Neural cell (in vitro differentiated cells): ENCODE measurements around the gene NPAS3. TPM values are rescaled to one million over a fixed set of nuclear protein-coding genes. Genes with fewer than 3 reads are reported as not detected.

Source experiments
- H2AFZ ChIP-seq: fragments of 200-600, 300-800 bp; sonication (generic), shearing (Covaris generic); 2 replicates; pipeline ENCODE4 v1.6.0; 2014; ENCODE audit warnings: low read depth, mild to moderate bottlenecking, antibody characterized with exemption, low read length, moderate library complexity
- H3F3A ChIP-seq: fragments of 200-600 bp; shearing (Covaris generic); 2 replicates; pipeline ENCODE4 v1.6.1; 2016; ENCODE audit warnings: mild to moderate bottlenecking, moderate library complexity, mixed read lengths, antibody characterized with exemption, low read length; ENCODE audit not compliant: insufficient read depth, poor library complexity, severe bottlenecking
- H3K27ac ChIP-seq: fragments of 200-600, 300-800 bp; sonication (generic), shearing (Covaris generic); 2 replicates; pipeline ENCODE4 v1.5.1; 2014; ENCODE audit warnings: mild to moderate bottlenecking, low read length, moderate library complexity
- H3K27me3 ChIP-seq: fragments of 300-800, 200-600 bp; sonication (generic), shearing (Covaris generic); 2 replicates; pipeline ENCODE4 v1.6.0; 2014; ENCODE audit warnings: mild to moderate bottlenecking, low read depth, low read length, moderate library complexity; ENCODE audit not compliant: insufficient read depth
- H3K36me3 ChIP-seq: fragments of 300-800, 200-600 bp; sonication (generic), shearing (Covaris generic); 2 replicates; pipeline ENCODE4 v1.5.1; 2014; ENCODE audit warnings: mild to moderate bottlenecking, antibody characterized with exemption, low read length, moderate library complexity; ENCODE audit not compliant: insufficient read depth
- H3K4me2 ChIP-seq: fragments of 300-800, 200-600 bp; sonication (generic), shearing (Covaris generic); 2 replicates; pipeline ENCODE4 v1.6.0; 2014; ENCODE audit warnings: mild to moderate bottlenecking, low read length
- H3K4me3 ChIP-seq: fragments of 300-800, 200-600 bp; sonication (generic), shearing (Covaris generic); 2 replicates; pipeline ENCODE4 v1.5.1; 2014; ENCODE audit warnings: mild to moderate bottlenecking, low read length, moderate library complexity
- H3K79me2 ChIP-seq: fragments of 200-600 bp; shearing (Covaris generic); replicated peaks from 2 replicates; pipeline ENCODE4 v1.6.0; 2014; ENCODE audit warnings: mild to moderate bottlenecking, low read length, moderate library complexity; ENCODE audit not compliant: insufficient read depth
- H3K9ac ChIP-seq: fragments of 300-800, 200-600 bp; sonication (generic), shearing (Covaris generic); 2 replicates; pipeline ENCODE4 v1.6.1; 2016; ENCODE audit warnings: mild to moderate bottlenecking, low read length, mixed read lengths
- H3K9me2 ChIP-seq: fragments of 200-600 bp; shearing (Covaris generic); 2 replicates; pipeline ENCODE4 v1.6.1; 2016; ENCODE audit warnings: mild to moderate bottlenecking, low read length, mixed read lengths; ENCODE audit not compliant: insufficient read depth
- H3K9me3 ChIP-seq: fragments of 200-600, 300-800 bp; sonication (generic), shearing (Covaris generic); 2 replicates; pipeline ENCODE4 v1.6.1; 2016; ENCODE audit warnings: mild to moderate bottlenecking, mixed run types, low read length, moderate library complexity, mixed read lengths
- H4K20me1 ChIP-seq: fragments of 200-600 bp; shearing (Covaris generic); 2 replicates; pipeline ENCODE4 v1.6.1; 2016; ENCODE audit warnings: mild to moderate bottlenecking, mixed run types; ENCODE audit not compliant: insufficient read depth
- CTCF ChIP-seq: fragments of 450-650 bp; IDR thresholded peaks from 2 replicates; pipeline ENCODE4 v1.5.1; 2014; ENCODE audit warnings: antibody characterized with exemption, mild to moderate bottlenecking, moderate library complexity; ENCODE audit not compliant: poor library complexity, severe bottlenecking
- EP300 ChIP-seq: fragments of 450-650 bp; conservative IDR thresholded peaks from 2 replicates; pipeline ENCODE4 v1.6.1; 2014; ENCODE audit warnings: antibody characterized with exemption, mild to moderate bottlenecking, moderate library complexity; ENCODE audit not compliant: poor library complexity, severe bottlenecking
- EZH2 ChIP-seq: fragments of 200-600, 300-800 bp; shearing (Covaris generic), sonication (generic); IDR thresholded peaks from 2 replicates; pipeline ENCODE4 v1.6.1; 2014; ENCODE audit warnings: antibody characterized with exemption, low read length, borderline replicate concordance, mild to moderate bottlenecking; ENCODE audit not compliant: insufficient read depth, poor library complexity, severe bottlenecking
- MXI1 ChIP-seq: fragments of 450-650 bp; conservative IDR thresholded peaks from 2 replicates; pipeline ENCODE4 v1.6.1; 2014; ENCODE audit warnings: antibody characterized with exemption, mild to moderate bottlenecking; ENCODE audit not compliant: poor library complexity, severe bottlenecking
- POLR2AphosphoS5 ChIP-seq: IDR thresholded peaks from 2 replicates; pipeline ENCODE4 v1.6.1; 2012
- RAD21 ChIP-seq: fragments of 450-650 bp; conservative IDR thresholded peaks from 2 replicates; pipeline ENCODE4 v1.6.1; 2014; ENCODE audit warnings: antibody characterized with exemption, mild to moderate bottlenecking, moderate library complexity
- REST ChIP-seq: IDR thresholded peaks from 2 replicates; pipeline ENCODE4 v1.6.1; 2012; ENCODE audit warnings: borderline replicate concordance
- SMC3 ChIP-seq: fragments of 450-650 bp; conservative IDR thresholded peaks from 2 replicates; pipeline ENCODE4 v1.6.1; 2014; ENCODE audit warnings: antibody characterized with exemption, mild to moderate bottlenecking, moderate library complexity; ENCODE audit not compliant: poor library complexity
- TAF1 ChIP-seq: IDR thresholded peaks from 2 replicates; pipeline ENCODE4 v1.6.1; 2012; ENCODE audit warnings: low read depth
- polyA plus RNA-seq: library from polyadenylated mRNA; depleted of rRNA; stranded (reverse); fragments of >200 nt; gene quantifications from 2 replicates; pipeline ENCODE4 v1.2.3, GENCODE V29; 2014

NPAS3 gene
- polyA plus RNA-seq, 1 donor from 2014 or later = 1.3 TPM

DNA sequence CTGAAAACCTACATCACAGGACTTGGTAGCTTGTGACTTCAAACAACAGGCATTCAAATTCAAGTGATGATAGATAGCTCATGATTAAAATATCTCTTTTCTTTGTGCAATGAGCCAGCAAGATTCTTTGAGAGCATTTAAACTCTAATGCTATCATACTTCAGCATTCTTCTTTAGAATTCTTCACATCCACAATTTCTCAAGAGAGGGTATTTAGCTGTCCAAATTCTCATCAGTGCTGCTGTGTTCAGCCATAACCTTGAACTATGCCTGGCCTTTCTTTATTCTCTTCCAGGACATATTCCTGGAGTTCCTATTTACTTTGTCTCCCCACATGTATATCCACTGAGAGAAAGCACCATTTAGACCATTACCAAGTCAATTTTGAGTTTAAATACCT is 691.1 kb downstream of the NPAS3 start:
- no peaks in the 10 kb centered on the region for H3K79me2 ChIP-seq
- H3F3A ChIP-seq = no peaks in the 10 kb centered on the region
- no peaks in the 10 kb centered on the region for H3K27me3 ChIP-seq
- H3K9ac ChIP-seq = no peak overlapping the region
- no peaks in the 10 kb centered on the region for H4K20me1 ChIP-seq
- no peak overlapping the region for H3K4me3 ChIP-seq
- H3K36me3 ChIP-seq = no peaks in the 10 kb centered on the region
- no peak overlapping the region for H2AFZ ChIP-seq
- no peak overlapping the region for H3K27ac ChIP-seq
- H3K9me3 ChIP-seq = no peaks in the 10 kb centered on the region
- H3K4me2 ChIP-seq = no peak overlapping the region
- no peak for TF ChIP-seq MXI1
- TF ChIP-seq CTCF = no peak
- TF ChIP-seq TAF1 = no peak
- TF ChIP-seq EZH2 = no peak
- TF ChIP-seq EP300 = no peak
- no peak for TF ChIP-seq POLR2AphosphoS5
- TF ChIP-seq SMC3 = no peak
- no peak for TF ChIP-seq REST
- no peak for TF ChIP-seq RAD21
- no peaks in the 10 kb centered on the region for H3K9me2 ChIP-seq

- Histone ChIP-seq H3K9me3 (no peaks in the 10 kb centered on the region), H3K27me3 (no peaks in the 10 kb centered on the region), H3K36me3 (no peaks in the 10 kb centered on the region), H3K27ac (no peak overlapping the region), H3K4me2 (no peak overlapping the region), H3K9ac (no peak overlapping the region), H2AFZ (no peak overlapping the region), H3K79me2 (no peaks in the 10 kb centered on the region), H4K20me1 (no peaks in the 10 kb centered on the region), H3F3A (no peaks in the 10 kb centered on the region), H3K9me2 (no peaks in the 10 kb centered on the region), H3K4me3 (no peak overlapping the region)
- TF ChIP-seq MXI1 = no peak
- no peak for TF ChIP-seq POLR2AphosphoS5
- TF ChIP-seq CTCF = no peak
Measured at GRCh38 chr14:33631021-33631420, 692.3 kb downstream of the NPAS3 start.
